ENCODE measurements around the gene UBAP1.
A peak's percentile ranks its signal among the peaks of the same experiment; 100 is the strongest.
"Not testable (repeated sequence)": the region's sequence is repeated elsewhere in the genome, so short reads cannot be mapped to it uniquely, and the experiment has no call there.

The UBAP1 gene

DNA sequence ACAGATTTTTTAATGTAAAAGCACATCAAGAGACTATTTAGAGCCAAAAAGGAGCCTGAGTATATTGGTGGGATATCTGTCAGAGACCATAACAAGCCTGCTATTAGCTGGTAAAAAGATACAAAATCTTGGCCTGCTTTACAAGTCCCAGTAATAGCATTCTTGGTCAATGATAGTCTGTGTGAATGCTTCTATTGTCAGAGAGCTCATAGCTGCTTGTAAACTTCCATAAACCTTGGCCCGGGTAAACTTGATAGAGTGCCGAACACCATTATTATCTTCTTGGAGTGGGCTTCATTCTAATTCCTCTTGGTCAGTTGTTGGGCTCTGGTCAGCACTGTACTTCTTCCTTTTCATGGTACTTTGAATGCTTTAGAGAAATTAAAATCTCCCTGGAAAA is 64.0 kb downstream of the UBAP1 start:
- Mint-ChIP-seq H3K9me3 (no peaks in the 10 kb centered on the region), H3K36me3 (ENCODE audit: low read depth) (peaks cover 51% of the 10 kb centered on the region), H3K4me1 (peaks cover 16% of the 10 kb centered on the region), H3K27me3 (ENCODE audit: low read depth) (no peaks in the 10 kb centered on the region), H3K27ac (peak overlapping the region in 1 of 3 experiments; percentile 21), H3K4me3 (no peak overlapping the region)
- TF ChIP-seq, protein P1, sequence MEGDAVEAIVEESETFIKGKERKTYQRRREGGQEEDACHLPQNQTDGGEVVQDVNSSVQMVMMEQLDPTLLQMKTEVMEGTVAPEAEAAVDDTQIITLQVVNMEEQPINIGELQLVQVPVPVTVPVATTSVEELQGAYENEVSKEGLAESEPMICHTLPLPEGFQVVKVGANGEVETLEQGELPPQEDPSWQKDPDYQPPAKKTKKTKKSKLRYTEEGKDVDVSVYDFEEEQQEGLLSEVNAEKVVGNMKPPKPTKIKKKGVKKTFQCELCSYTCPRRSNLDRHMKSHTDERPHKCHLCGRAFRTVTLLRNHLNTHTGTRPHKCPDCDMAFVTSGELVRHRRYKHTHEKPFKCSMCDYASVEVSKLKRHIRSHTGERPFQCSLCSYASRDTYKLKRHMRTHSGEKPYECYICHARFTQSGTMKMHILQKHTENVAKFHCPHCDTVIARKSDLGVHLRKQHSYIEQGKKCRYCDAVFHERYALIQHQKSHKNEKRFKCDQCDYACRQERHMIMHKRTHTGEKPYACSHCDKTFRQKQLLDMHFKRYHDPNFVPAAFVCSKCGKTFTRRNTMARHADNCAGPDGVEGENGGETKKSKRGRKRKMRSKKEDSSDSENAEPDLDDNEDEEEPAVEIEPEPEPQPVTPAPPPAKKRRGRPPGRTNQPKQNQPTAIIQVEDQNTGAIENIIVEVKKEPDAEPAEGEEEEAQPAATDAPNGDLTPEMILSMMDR (IDR thresholded peaks at IDR 0.05; ENCODE audit: unreplicated experiment in 3 of 3), result no peak

DNA sequence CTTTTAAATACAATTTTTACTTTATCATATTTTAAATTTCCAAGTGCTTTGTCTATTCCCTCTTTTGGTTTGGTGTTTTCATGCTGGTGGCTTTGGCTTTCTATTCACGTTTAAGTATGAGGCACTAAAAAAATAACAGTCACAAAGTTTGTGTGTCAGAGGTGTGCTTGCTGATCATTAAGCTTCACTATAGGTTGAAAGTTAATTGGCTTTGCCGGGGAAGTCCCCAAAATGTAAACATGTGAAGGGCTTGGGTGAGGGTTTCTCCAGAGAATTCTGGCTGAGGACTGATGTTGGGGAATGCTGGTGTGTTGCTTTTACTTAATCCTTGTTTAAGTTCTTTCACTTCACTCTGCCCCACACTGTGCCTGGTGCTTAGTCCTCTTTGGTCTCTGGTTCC is 66.4 kb downstream of the UBAP1 start:
- H3K9me3 Mint-ChIP-seq; H3K27me3 Mint-ChIP-seq (ENCODE audit: low read depth); H3K27ac Mint-ChIP-seq; H3K4me3 Mint-ChIP-seq: not testable (repeated sequence)
- Mint-ChIP-seq H3K4me1 (peaks cover 20% of the 10 kb centered on the region), H3K36me3 (ENCODE audit: low read depth) (peaks cover 53% of the 10 kb centered on the region)

DNA sequence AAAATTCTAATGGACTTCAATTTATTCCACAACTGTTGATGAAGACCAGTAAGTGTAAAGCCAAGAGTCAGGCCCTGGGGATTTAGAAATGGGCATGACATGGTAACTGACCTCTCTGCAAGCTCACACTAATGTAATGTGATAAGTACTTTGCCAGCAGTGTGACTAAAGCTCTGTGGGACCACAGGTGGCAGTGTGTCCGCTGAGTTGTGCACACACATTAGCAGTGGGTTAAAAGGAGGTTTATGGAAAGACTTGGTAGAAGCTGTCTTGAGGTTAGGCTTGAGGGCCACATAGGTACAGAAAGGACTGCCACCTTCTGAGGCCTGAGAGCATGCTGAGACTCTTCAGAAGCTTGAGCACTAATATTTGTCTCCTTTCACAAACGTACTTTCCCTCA is 67.6 kb downstream of the UBAP1 start:
- TF ChIP-seq, protein P1 (IDR thresholded peaks at IDR 0.05; ENCODE audit: unreplicated experiment in 3 of 3), result no peak
- Mint-ChIP-seq H3K4me1 (peaks cover 18% of the 10 kb centered on the region), H3K36me3 (ENCODE audit: low read depth) (peaks cover 54% of the 10 kb centered on the region), H3K27me3 (ENCODE audit: low read depth) (no peaks in the 10 kb centered on the region), H3K9me3 (no peaks in the 10 kb centered on the region), H3K4me3 (no peak overlapping the region), H3K27ac (no peak overlapping the region)

DNA sequence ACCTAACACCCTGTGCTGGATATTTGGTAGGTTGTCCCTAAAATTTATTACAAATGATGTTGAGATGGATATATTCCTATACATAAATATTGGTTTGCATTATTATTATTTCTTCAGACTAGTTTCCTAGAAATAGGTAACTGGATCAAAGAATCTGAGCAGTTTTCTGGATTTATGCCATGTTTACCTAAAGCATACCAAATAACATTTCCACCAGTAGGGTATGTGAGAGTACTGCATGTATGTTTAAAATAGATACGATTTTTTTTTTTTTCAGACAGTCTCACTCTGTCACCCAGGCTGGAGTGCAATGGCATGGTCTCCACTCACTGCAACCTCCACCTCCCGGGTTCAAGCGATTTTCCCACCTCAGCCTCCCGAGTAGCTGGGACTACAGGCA is 68.9 kb downstream of the UBAP1 start:
- not testable (repeated sequence) for H3K4me3 Mint-ChIP-seq; H3K27ac Mint-ChIP-seq; H3K9me3 Mint-ChIP-seq; H3K27me3 Mint-ChIP-seq (ENCODE audit: low read depth)
- Mint-ChIP-seq H3K4me1 (peaks cover 18% of the 10 kb centered on the region), H3K36me3 (ENCODE audit: low read depth) (peaks cover 52% of the 10 kb centered on the region)

DNA sequence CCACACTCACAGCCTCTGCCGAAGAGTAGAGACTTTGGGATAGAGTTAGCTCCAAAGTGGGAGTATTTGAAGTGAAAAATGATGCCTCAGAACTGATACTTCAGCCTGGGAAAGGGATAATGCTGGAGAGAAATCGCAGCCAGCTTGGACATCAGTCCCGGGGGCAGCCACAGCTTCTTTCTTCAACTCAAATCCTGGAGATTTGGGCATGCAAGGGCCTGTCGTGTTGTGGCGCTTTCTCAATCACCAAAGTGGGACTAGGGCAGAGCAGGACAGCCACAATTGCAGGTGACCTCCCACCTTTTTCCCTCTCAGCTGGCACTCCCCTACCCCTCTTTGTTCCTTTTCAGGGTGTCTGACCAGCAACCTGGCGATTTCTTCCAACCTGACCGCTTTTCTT is 70.4 kb downstream of the UBAP1 start:
- H3K9me3 Mint-ChIP-seq, result no peaks in the 10 kb centered on the region
- no peaks in the 10 kb centered on the region for H3K27me3 Mint-ChIP-seq (ENCODE audit: low read depth)
- peaks cover 37% of the 10 kb centered on the region for H3K36me3 Mint-ChIP-seq (ENCODE audit: low read depth)
- H3K4me1 Mint-ChIP-seq, result peaks cover 19% of the 10 kb centered on the region
- H3K27ac Mint-ChIP-seq, result peak overlapping the region in 2 of 3 experiments; percentile 21 to 73
- TF ChIP-seq, protein P1 (IDR thresholded peaks at IDR 0.05; ENCODE audit: unreplicated experiment in 3 of 3), result no peak
- no peak overlapping the region for H3K4me3 Mint-ChIP-seq

DNA sequence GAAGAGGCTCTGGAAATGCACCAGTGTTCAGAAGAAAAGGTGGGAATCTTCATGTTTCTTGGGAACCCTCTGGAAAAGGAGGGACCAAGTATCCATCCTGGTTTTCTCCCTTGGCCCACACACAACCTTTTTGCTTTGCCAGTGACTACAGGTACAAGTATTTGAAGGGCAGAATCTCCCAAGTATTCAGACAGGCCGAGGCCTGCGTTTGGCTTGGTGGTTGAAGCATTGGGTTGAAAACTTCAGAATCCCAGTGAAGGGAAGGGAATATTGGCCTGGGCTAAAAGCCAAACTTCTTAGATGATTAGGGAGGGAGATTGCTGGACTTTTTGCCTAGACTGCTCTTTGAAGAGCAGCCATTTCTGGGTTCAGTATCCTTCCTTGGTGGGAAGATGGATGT is 71.9 kb downstream of the UBAP1 start:
- H3K4me3 Mint-ChIP-seq, result no peak overlapping the region
- H3K36me3 Mint-ChIP-seq (ENCODE audit: low read depth), result peaks cover 37% of the 10 kb centered on the region
- H3K4me1 Mint-ChIP-seq, result peaks cover 19% of the 10 kb centered on the region
- H3K9me3 Mint-ChIP-seq, result no peaks in the 10 kb centered on the region
- TF ChIP-seq, protein P1 (IDR thresholded peaks at IDR 0.05; ENCODE audit: unreplicated experiment in 3 of 3), result no peak
- H3K27me3 Mint-ChIP-seq (ENCODE audit: low read depth), result no peaks in the 10 kb centered on the region
- peak overlapping the region in 1 of 3 experiments; percentile 22 for H3K27ac Mint-ChIP-seq

DNA sequence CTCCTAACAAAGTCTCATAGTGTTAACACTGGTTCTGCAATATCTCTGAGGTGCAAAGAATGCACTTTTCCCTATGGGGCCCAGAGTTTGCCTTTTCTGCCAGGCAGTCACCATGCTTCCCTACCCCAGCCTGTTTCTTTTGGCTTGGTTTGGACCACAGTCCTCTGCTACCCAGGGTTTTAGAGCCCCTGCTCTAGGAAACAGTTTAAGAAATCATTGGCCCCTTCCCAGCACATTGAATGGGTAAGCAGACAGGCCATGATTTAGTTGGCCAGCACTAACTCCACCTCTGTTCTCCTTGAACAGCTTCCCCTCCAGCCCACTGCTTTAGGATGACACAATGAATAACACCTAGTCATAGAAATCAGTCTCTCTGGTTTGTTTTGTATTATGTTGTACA is 73.2 kb downstream of the UBAP1 start:
- Mint-ChIP-seq H3K9me3 (no peaks in the 10 kb centered on the region), H3K4me3 (no peak overlapping the region), H3K27me3 (ENCODE audit: low read depth) (no peaks in the 10 kb centered on the region), H3K4me1 (peaks cover 16% of the 10 kb centered on the region), H3K27ac (no peak overlapping the region), H3K36me3 (ENCODE audit: low read depth) (peaks cover 40% of the 10 kb centered on the region)
- TF ChIP-seq, protein P1 (IDR thresholded peaks at IDR 0.05; ENCODE audit: unreplicated experiment in 3 of 3), result no peak

All from nephron (organoid).